Omental fat pad (tissue), 4 donors: ENCODE results near the gene RPUSD1. TPM values are rescaled to one million over a fixed set of nuclear protein-coding genes. Genes with fewer than 3 reads are reported as not detected.
"Not testable (repeated sequence)": the region's sequence is repeated elsewhere in the genome, so short reads cannot be mapped to it uniquely, and the experiment has no call there.

Source experiments
- ATAC-seq: fragments of 150-250 bp; one replicate; pipeline ENCODE4 v1.9.1; 2016; ENCODE audit warnings: mild to moderate bottlenecking, moderate library complexity; ENCODE audit not compliant: low FRiP score
- DNase-seq: peaks from one replicate; pipeline ENCODE4 v3.0.0-alpha.2; 2019; ENCODE audit warnings: low spot score
- total RNA-seq, 4 donors: library from RNA; depleted of rRNA; stranded (reverse); fragments of >200 nt; gene quantifications; one replicate each; pipeline ENCODE4 v1.1.0, GENCODE V29; 2016
- TF ChIP-seq, protein P1 (sequence below), 3 donors: fragments of 450-650 bp; IDR thresholded peaks; one replicate each; pipeline ENCODE4 v1.5.1; 2016 to 2017; ENCODE audit warnings: antibody characterized with exemption in 3 of 3, mild to moderate bottlenecking in 3 of 3, moderate library complexity in 2 of 3

RPUSD1 gene
- total RNA-seq, 4 donors from 2014 or later = 9.6 to 20.9 (median 13.7) TPM

DNA sequence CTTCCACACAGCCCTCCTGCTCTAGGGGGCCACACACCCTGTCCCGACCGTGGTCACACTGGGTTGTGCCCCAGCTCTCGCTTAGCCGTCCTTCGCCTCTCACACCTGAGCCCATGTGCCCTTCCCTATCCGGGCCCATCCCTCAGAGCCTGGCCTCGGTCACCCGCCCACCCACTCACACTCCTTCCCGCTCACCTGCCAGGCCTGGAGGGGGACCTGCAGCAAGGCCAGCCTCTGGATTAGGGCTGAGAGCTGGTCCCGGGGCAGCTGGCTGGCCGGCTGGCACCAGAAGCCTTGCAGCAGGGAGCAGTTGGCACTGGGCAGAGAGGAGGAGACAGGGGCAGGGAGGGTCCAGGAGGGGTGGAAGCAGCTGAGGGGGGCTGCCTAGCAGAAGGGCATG, 9.7 kb downstream of the RPUSD1 start:
- DNase-seq = no peak
- peak; percentile 16 for ATAC-seq
- TF ChIP-seq, protein P1, sequence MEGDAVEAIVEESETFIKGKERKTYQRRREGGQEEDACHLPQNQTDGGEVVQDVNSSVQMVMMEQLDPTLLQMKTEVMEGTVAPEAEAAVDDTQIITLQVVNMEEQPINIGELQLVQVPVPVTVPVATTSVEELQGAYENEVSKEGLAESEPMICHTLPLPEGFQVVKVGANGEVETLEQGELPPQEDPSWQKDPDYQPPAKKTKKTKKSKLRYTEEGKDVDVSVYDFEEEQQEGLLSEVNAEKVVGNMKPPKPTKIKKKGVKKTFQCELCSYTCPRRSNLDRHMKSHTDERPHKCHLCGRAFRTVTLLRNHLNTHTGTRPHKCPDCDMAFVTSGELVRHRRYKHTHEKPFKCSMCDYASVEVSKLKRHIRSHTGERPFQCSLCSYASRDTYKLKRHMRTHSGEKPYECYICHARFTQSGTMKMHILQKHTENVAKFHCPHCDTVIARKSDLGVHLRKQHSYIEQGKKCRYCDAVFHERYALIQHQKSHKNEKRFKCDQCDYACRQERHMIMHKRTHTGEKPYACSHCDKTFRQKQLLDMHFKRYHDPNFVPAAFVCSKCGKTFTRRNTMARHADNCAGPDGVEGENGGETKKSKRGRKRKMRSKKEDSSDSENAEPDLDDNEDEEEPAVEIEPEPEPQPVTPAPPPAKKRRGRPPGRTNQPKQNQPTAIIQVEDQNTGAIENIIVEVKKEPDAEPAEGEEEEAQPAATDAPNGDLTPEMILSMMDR (IDR thresholded peaks at IDR 0.05) = no peak

DNA sequence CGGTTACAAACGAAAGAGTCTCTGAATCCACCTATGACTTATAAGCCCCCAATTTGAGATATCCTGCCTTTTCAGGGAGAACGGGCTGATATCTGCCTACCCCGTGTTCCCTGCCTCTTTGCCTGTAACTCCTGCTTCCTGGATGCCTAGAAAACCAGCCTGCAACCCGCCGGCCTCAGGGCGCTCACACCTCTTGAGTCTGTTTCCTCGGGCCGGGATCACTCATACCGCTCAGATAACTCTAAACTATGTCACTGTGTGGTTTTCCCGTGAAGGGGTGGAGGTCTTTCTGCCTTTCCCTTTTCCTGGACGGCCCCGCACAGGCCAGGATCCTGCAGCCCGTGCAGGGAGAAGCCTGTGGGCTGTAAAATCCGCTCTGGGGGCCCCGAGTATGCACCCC, 10.4 kb downstream of the RPUSD1 start:
- DNase-seq (no peak), ATAC-seq (no peak)
- TF ChIP-seq, protein P1 (IDR thresholded peaks at IDR 0.05) = no peak

DNA sequence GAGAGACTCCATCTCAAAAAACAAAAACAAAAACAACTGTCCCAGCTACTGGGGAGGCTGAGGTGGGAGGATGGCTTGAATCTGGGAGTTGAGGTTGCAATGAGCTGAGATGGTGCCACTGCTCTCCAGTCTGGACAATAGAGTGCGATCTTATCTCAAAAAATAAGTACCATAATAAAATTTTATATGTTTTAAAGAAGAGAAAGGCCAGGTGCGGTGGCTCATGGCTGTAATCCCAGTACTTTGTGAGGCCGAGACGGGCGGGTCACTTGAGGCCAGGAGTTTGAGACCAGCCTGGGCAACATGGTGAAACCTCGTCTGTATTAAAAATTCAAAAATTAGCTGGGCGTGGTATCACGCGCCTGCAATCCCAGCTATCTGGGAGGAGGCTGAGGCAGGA, 11.4 kb downstream of the RPUSD1 start:
- ATAC-seq = no peak
- TF ChIP-seq, protein P1 (IDR thresholded peaks at IDR 0.05) = no peak
- no peak for DNase-seq

DNA sequence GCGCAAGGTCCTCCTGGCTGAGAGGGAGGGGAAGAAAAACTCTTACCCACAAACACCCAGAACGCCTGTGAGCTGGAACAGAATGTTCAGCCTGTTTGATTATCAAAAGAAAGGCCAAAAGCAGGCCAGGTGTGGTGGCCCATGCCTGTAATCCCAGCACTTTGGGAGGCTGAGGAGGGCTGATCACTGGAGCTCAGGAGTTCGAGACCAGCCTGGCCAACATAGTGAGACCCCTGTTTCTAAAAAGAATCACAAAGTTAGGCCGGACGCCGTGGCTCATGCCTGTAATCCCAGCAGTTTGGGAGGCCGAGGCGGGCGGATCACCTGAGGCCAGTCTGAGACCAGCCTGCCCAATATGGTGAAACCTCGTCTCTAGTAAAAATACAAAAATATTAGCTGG, 11.9 kb downstream of the RPUSD1 start:
- ATAC-seq, DNase-seq: not testable (repeated sequence)

DNA sequence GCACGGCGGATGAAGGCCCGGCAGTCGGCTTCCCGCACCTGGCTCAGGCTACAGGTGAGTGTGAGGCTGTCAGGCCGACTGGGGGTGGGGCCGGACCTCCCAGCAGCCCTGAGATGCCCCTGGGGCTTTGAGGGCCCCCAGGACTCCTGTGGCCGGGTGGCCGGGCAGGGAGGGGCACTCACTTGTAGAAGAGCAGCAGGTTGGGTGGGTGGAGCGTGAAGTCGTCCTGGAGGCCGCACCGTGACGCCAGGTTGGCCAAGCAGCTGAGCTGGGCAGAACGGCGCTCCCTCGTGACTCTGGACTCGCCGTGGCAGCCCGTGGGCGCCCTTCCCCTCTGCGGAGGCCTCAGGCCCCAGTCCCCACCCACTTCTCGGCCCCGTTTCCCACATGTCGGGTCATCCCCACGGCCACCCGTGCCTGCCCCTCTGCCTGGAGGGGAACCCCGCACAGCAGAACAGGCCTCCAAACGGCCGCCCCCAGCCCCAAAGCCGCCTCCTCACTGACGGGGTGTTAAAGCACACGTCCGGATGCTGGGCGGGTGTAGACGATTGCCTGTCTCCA, 12.9 kb downstream of the RPUSD1 start:
- TF ChIP-seq, protein P1 (IDR thresholded peaks at IDR 0.05) = no peak
- peak; percentile 13 for ATAC-seq
- DNase-seq = no peak

DNA sequence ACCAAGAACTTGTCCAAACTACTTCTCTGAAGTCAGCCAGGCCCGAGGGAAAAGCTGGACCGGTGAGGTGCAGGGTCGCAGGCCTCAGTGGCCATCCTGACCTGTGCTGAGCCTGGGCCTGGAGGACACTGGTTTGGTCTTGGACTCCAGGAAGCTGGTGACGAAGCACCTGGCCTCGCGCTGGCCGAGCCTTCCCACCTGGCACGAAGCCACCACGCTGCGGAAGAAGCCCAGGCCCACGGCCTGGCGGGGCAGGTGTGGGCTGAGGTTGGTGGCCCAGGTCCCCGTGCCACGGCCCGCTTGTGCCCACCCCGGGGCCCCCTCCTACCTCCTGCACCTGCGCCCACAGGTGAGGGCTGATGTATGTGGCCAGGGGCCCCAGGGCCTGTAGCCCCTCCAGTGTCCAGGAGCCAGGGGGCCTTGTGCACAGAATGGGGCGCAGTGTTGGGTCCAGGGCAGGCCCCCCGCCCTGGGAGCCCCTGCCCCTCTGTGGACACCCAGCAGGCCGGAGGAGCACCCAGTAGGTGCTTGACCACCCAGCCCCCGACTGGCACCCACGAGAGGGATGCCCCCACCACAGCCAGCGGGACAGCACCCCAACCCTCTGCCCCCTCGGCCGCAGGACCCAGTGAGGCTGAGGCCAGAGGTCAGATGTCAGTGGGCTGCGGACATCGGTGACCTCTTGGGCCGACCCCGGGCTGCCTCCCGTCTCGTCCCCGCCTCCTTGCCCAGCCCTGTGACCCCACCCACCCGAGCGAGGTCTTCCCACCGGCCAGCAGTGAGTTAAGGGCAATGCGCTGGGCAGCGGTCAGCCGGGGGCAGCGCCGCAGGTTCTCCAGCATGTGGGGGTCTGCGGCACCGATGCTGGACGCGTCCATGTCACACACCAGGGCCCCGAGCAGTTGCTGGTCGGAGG, 13.8 kb downstream of the RPUSD1 start:
- TF ChIP-seq, protein P1 (IDR thresholded peaks at IDR 0.05) = no peak
- ATAC-seq (no peak), DNase-seq (no peak)

DNA sequence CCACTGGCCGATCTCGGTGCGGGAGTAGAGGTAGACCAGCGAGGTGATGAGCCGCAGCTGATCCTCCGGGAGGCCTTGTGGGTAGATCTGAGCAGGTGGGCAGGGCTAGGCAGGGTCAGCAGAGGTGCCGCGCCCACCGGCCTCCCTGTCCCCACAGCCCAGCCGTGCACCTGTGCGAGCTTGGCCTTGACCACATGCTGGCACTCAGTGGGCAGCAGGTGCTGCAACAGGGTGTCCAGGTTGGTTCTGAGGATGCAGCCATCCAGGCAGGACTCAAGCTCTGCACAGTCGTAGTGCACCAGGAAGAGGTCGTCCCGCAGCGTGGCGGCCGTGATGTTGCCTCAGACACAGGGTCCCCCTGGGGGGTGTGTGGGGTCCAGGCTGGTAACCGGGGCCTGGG, 15.2 kb downstream of the RPUSD1 start:
- TF ChIP-seq, protein P1 (IDR thresholded peaks at IDR 0.05) = no peak
- DNase-seq (no peak), ATAC-seq (no peak)
